HCT116 (cell line): Measurements from ENCODE around the gene NRAP. TPM values are rescaled to one million over a fixed set of nuclear protein-coding genes. Genes with fewer than 3 reads are reported as not detected.

Experiments
- ATAC-seq: fragments of 200-7000 bp; cut with Tn5 transposase; 2 replicates; pipeline ENCODE4 v1.9.1; 2020; ENCODE audit warnings: mild to moderate bottlenecking, moderate library complexity
- BruUV-seq: library from RNA; stranded (reverse); fragments of 400-500 nt; replicated peaks from 2 replicates; lab custom pipeline; 2021; lab: Mats Ljungman, UMichigan
- CTCF ChIA-PET: fragments of 300-600 bp; sonication (Branson Sonifier 250); formaldehyde crosslinking; loops from one replicate; lab custom pipeline; 2021; ENCODE audit warnings: antibody characterized with exemption; lab: Charles Lee
- POLR2A ChIA-PET: fragments of 300-600, 350-600 bp; sonication (Branson Sonifier 250); formaldehyde crosslinking; loops from one replicate; lab custom pipeline; 2021; ENCODE audit warnings: antibody characterized with exemption; lab: Charles Lee
- RAD21 ChIA-PET, 2 experiments: fragments of 300-600 bp; sonication (Branson Sonifier 250); formaldehyde crosslinking; loops; one replicate each; lab custom pipeline; 2023; ENCODE audit warnings: low total read pairs in 2 of 2; ENCODE audit not compliant: uncharacterized antibody in 2 of 2, unreplicated experiment in 2 of 2, low non-redundant PET in 1 of 2; lab: Charles Lee
- DNase-seq: peaks from one replicate; pipeline ENCODE4 v3.0.0-alpha.2; 2010; ENCODE audit warnings: low read depth, low spot score
- H2AFZ ChIP-seq: fragments of 200-600 bp; shearing (Covaris generic), sonication (generic); 2 replicates; pipeline ENCODE4 v1.6.1; 2017; ENCODE audit warnings: low read depth, mixed run types, mixed read lengths, antibody characterized with exemption, low read length; ENCODE audit not compliant: poor library complexity, severe bottlenecking
- H3K27ac ChIP-seq: 2 replicates; pipeline ENCODE4 v1.5.1; 2012; ENCODE audit warnings: low read depth, low read length
- H3K27me3 ChIP-seq: fragments of 200-600 bp; sonication (generic); 2 replicates; pipeline ENCODE4 v1.6.1; 2016; ENCODE audit warnings: mixed run types, low read length, mixed read lengths; ENCODE audit not compliant: insufficient read depth
- H3K36me3 ChIP-seq, 2 experiments: fragments of 200-500 bp in 1 of 2; fragments of 200-600 bp in 1 of 2; sonication (Bioruptor generic) in 1 of 2; sonication (generic) in 1 of 2; 2 replicates each; pipeline versions ENCODE4 v1.5.1 to v1.6.1; 2014 to 2016; ENCODE audit warnings: low read length in 2 of 2, inconsistent platforms in 1 of 2, mixed read lengths in 1 of 2, mixed run types in 1 of 2; ENCODE audit not compliant: insufficient read depth in 2 of 2, control insufficient read depth in 1 of 2
- H3K4me1 ChIP-seq, 2 experiments: fragments of 200-600 bp in 1 of 2; sonication (generic) in 1 of 2; 2 replicates each; pipeline versions ENCODE4 v1.5.1 to v1.6.1; 2012 to 2017; ENCODE audit warnings: low read length in 2 of 2, inconsistent platforms in 1 of 2, mild to moderate bottlenecking in 1 of 2, mixed read lengths in 1 of 2, mixed run types in 1 of 2, moderate library complexity in 1 of 2; ENCODE audit not compliant: insufficient read depth in 2 of 2, control insufficient read depth in 1 of 2
- H3K4me2 ChIP-seq: fragments of 200-600 bp; sonication (generic); 2 replicates; pipeline ENCODE4 v1.6.1; 2017; ENCODE audit warnings: mixed run types, low read length, mixed read lengths
- H3K4me3 ChIP-seq, 2 experiments: fragments of 200-600 bp in 1 of 2; sonication (generic) in 1 of 2; replicated peaks in 1 of 2; 2 replicates each; pipeline ENCODE4 v1.5.1; 2011 to 2016; ENCODE audit warnings: low read length in 2 of 2, control low read depth in 1 of 2, low read depth in 1 of 2, mild to moderate bottlenecking in 1 of 2, mixed read lengths in 1 of 2, mixed run types in 1 of 2
- H3K79me2 ChIP-seq: fragments of 200-600 bp; sonication (generic); 2 replicates; pipeline ENCODE4 v1.6.1; 2017; ENCODE audit warnings: mild to moderate bottlenecking, mixed run types, low read length, moderate library complexity, mixed read lengths; ENCODE audit not compliant: insufficient read depth
- H3K9ac ChIP-seq: fragments of 200-600 bp; sonication (generic); 2 replicates; pipeline ENCODE4 v1.6.1; 2016; ENCODE audit warnings: low read length, mixed read lengths
- H3K9me2 ChIP-seq: fragments of 200-600 bp; sonication (generic), shearing (Covaris generic); 2 replicates; pipeline ENCODE4 v1.6.1; 2017; ENCODE audit warnings: mixed run types, mild to moderate bottlenecking, moderate library complexity; ENCODE audit not compliant: insufficient read depth
- H3K9me3 ChIP-seq, 2 experiments: fragments of 200-500 bp in 1 of 2; fragments of 200-600 bp in 1 of 2; sonication (Bioruptor generic) in 1 of 2; sonication (generic) in 1 of 2; 2 replicates each; pipeline ENCODE4 v1.6.1; 2014 to 2017; ENCODE audit warnings: low read length in 2 of 2, mixed read lengths in 2 of 2, inconsistent platforms in 1 of 2, low read depth in 1 of 2, mild to moderate bottlenecking in 1 of 2, mixed run types in 1 of 2, moderate library complexity in 1 of 2; ENCODE audit not compliant: control insufficient read depth in 1 of 2, insufficient read depth in 1 of 2
- H4K20me1 ChIP-seq: fragments of 200-600 bp; sonication (generic), shearing (Covaris generic); 2 replicates; pipeline ENCODE4 v1.6.1; 2017; ENCODE audit warnings: mixed run types, mild to moderate bottlenecking, moderate library complexity; ENCODE audit not compliant: insufficient read depth
- CEBPB ChIP-seq: IDR thresholded peaks from 2 replicates; pipeline ENCODE4 v1.6.1; 2012; ENCODE audit warnings: low read depth
- POLR2AphosphoS5 ChIP-seq: IDR thresholded peaks from 2 replicates; pipeline ENCODE4 v1.6.1; 2011; ENCODE audit warnings: mild to moderate bottlenecking, low read depth, low read length, moderate library complexity
- REST ChIP-seq: IDR thresholded peaks from 2 replicates; pipeline ENCODE4 v1.6.1; 2012; ENCODE audit warnings: low read depth
- TCF7L2 ChIP-seq: IDR thresholded peaks from 2 replicates; pipeline ENCODE4 v1.7.0; 2011; ENCODE audit warnings: borderline replicate concordance, inconsistent platforms; ENCODE audit not compliant: insufficient read depth, insufficient read length; ENCODE audit errors: extremely low read depth
- ZNF274 ChIP-seq: fragments of 200-500 bp; sonication (Bioruptor generic); IDR thresholded peaks from 2 replicates; pipeline ENCODE4 v1.6.1; 2014; ENCODE audit warnings: mild to moderate bottlenecking, low read depth, low read length, inconsistent platforms
- intact Hi-C: fragments of 100-400 bp; cut with micrococcal nuclease; formaldehyde crosslinking; loops from 2 replicates; pipeline ENCODE4 v1.10.0; 2022
- total RNA-seq: library from RNA; stranded (reverse); gene quantifications from one replicate; pipeline ENCODE4 v1.2.1, GENCODE V29; 2021; ENCODE audit not compliant: unreplicated experiment
- TF ChIP-seq, protein P1 (sequence below), 3 experiments: fragments of 200-600 bp in 1 of 3; sonication (generic) in 1 of 3; IDR thresholded peaks in 2 of 3; conservative IDR thresholded peaks in 1 of 3; 2 replicates each; pipeline ENCODE4 v1.5.1; 2012 to 2017; ENCODE audit warnings: low read depth in 2 of 3, low read length in 2 of 3, antibody characterized with exemption in 1 of 3, borderline replicate concordance in 1 of 3, control low read depth in 1 of 3, mild to moderate bottlenecking in 1 of 3, mixed read lengths in 1 of 3, mixed run types in 1 of 3, moderate library complexity in 1 of 3; ENCODE audit not compliant: insufficient read depth in 1 of 3

NRAP gene
- total RNA-seq, 1 experiment from 2014 or later = not detected

DNA sequence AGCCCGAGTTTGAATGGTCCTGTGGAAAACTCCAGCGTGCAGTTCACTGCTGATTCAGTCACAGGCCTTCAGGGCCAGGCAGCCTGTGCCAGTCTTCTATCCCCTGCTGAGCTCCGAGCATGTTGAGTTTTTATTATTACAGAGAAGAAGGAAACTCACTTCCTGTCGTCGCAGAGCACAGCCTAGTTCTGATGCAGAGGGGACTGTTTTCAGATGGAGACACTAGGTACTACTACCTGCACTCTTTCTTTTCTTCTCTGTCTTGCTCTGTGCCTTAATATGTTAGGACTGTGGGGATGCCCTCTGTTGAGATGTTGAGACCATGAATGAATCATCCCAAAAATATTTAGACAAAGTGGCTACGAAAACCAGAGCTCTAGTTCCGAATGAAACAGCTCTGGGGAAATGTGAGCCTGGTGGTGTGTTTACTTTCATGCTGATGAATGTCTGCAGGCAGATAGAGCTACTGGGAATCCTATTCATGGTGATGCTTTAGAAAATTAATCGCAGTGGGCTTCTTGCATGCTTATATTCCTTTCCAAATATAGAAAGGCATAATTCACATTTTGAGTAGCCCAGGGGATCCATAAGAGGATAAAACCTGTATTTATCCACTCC is 45.5 kb upstream of the NRAP start:
- intact Hi-C loops = loop anchor here (5.0 to 10.0 kb wide), 3 partner anchors 88 to 1415 kb away; no protein-coding TSS in a partner anchor
- Histone ChIP-seq H3K36me3 (no peaks in the 10 kb centered on the region), H3K4me2 (no peak overlapping the region), H2AFZ (no peak overlapping the region), H4K20me1 (no peaks in the 10 kb centered on the region), H3K4me3 (no peak overlapping the region), H3K27ac (no peak overlapping the region), H3K4me1 (no peaks in the 10 kb centered on the region), H3K9me2 (no peaks in the 10 kb centered on the region), H3K9ac (no peak overlapping the region), H3K79me2 (no peaks in the 10 kb centered on the region; the same call in 1 of the 2 replicates), H3K27me3 (no peaks in the 10 kb centered on the region), H3K9me3 (no peaks in the 10 kb centered on the region)
- ChIA-PET RAD21 (no interaction called here), CTCF (no interaction called here), POLR2A (no interaction called here)
- ATAC-seq (no peak), DNase-seq (no peak)
- no TSS peak for BruUV-seq
- no peak for TF ChIP-seq ZNF274
- TF ChIP-seq POLR2AphosphoS5 = no peak
- no peak for TF ChIP-seq TCF7L2
- TF ChIP-seq, protein P1, sequence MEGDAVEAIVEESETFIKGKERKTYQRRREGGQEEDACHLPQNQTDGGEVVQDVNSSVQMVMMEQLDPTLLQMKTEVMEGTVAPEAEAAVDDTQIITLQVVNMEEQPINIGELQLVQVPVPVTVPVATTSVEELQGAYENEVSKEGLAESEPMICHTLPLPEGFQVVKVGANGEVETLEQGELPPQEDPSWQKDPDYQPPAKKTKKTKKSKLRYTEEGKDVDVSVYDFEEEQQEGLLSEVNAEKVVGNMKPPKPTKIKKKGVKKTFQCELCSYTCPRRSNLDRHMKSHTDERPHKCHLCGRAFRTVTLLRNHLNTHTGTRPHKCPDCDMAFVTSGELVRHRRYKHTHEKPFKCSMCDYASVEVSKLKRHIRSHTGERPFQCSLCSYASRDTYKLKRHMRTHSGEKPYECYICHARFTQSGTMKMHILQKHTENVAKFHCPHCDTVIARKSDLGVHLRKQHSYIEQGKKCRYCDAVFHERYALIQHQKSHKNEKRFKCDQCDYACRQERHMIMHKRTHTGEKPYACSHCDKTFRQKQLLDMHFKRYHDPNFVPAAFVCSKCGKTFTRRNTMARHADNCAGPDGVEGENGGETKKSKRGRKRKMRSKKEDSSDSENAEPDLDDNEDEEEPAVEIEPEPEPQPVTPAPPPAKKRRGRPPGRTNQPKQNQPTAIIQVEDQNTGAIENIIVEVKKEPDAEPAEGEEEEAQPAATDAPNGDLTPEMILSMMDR (IDR thresholded peaks at IDR 0.05 in 2 of 3, conservative IDR thresholded peaks at IDR 0.05 in 1 of 3; ENCODE audit: borderline replicate concordance in 1 of 3, insufficient read depth in 1 of 3, low read depth in 2 of 3, low read length in 2 of 3) = no peak
- TF ChIP-seq CEBPB = no peak
- no peak for TF ChIP-seq REST
